Uterus (tissue), 4 donors: ENCODE results near the gene ZNF625. TPM values are rescaled to one million over a fixed set of nuclear protein-coding genes. Genes with fewer than 3 reads are reported as not detected.

Source experiments
- DNase-seq, 2 donors: peaks; one replicate each; pipeline ENCODE4 v3.0.0-alpha.2; 2019 to 2020
- H3K27ac ChIP-seq, 2 donors: fragments of 200-600 bp; sonication (generic); 1 replicate in 1 of 2; 2 replicates in 1 of 2; pipeline ENCODE4 v1.5.1; 2016 to 2018
- H3K27me3 ChIP-seq, 2 donors: fragments of 200-600 bp; sonication (generic); one replicate each; pipeline ENCODE4 v1.5.1; 2018 to 2019; ENCODE audit warnings: control low read depth in 1 of 2
- H3K36me3 ChIP-seq, 2 donors: fragments of 200-600 bp; sonication (generic); one replicate each; pipeline ENCODE4 v1.5.1; 2019; ENCODE audit warnings: control low read depth in 1 of 2
- H3K4me1 ChIP-seq, 2 donors: fragments of 200-600 bp; sonication (generic); one replicate each; pipeline ENCODE4 v1.5.1; 2018 to 2019; ENCODE audit warnings: control low read depth in 1 of 2
- H3K4me3 ChIP-seq, 2 donors: fragments of 200-600 bp; sonication (generic); 1 replicate in 1 of 2; 2 replicates in 1 of 2; pipeline ENCODE4 v1.5.1; 2018 to 2019; ENCODE audit warnings: mild to moderate bottlenecking in 1 of 2
- H3K9me3 ChIP-seq, 2 donors: fragments of 200-600 bp; sonication (generic); one replicate each; pipeline ENCODE4 v1.5.1; 2019; ENCODE audit warnings: control low read depth in 1 of 2
- CTCF ChIP-seq, 4 experiments: fragments of 200-600 bp in 2 of 4; fragments of 450-650 bp in 2 of 4; sonication (generic) in 2 of 4; IDR thresholded peaks; one replicate each; pipeline ENCODE4 v1.5.1; 2016 to 2019; ENCODE audit warnings: antibody characterized with exemption in 4 of 4, mild to moderate bottlenecking in 2 of 4, moderate library complexity in 1 of 4
- POLR2A ChIP-seq, 2 donors: fragments of 450-650 bp; IDR thresholded peaks; one replicate each; pipeline ENCODE4 v1.6.1; 2016; ENCODE audit warnings: antibody characterized with exemption in 2 of 2, mild to moderate bottlenecking in 1 of 2, moderate library complexity in 1 of 2
- intact Hi-C: fragments of 100-400 bp; cut with DNase I; formaldehyde crosslinking; loops from one replicate; pipeline ENCODE4 v1.15.1; 2023; ENCODE audit warnings: low total_unique reads
- total RNA-seq, 4 donors: library from RNA; depleted of rRNA in 3 of 4; stranded (reverse); fragments of >200 nt in 3 of 4; gene quantifications; one replicate each; pipeline versions ENCODE4 v1.1.0 to v1.2.4, GENCODE V29; 2014 to 2023
- donor health status: DM: yes; HTN: yes; CAD: no.

The ZNF625 gene
- total RNA-seq, 4 donors from 2014 or later = 4.4 to 34.8 (median 10.1) TPM

- no peak for TF ChIP-seq CTCF (IDR thresholded peaks at IDR 0.05)
- TF ChIP-seq POLR2A (IDR thresholded peaks at IDR 0.05) = peak; percentile 52 to 64
- Histone ChIP-seq H3K4me1 (no peaks in the 10 kb centered on the region), H3K27ac (peak overlapping the region; percentile 53 to 78), H3K9me3 (peaks cover 0 to 31% of the 10 kb centered on the region in 2 donors), H3K27me3 (no peaks in the 10 kb centered on the region), H3K36me3 (no peaks in the 10 kb centered on the region), H3K4me3 (peak overlapping the region; percentile 49 to 51)
- intact Hi-C loops = no loop called here
- peak; percentile 67 to 81 for DNase-seq
These were observed 38.5 kb upstream of the ZNF625 start for GRCh38 chr19:12194827-12195731.

GRCh38 chr19:12187625-12188024 lies 31.1 kb upstream of the ZNF625 start:
- no peak for DNase-seq
- Histone ChIP-seq H3K9me3 (peaks cover 0 to 63% of the 10 kb centered on the region in 2 donors), H3K27ac (no peak overlapping the region), H3K4me1 (no peaks in the 10 kb centered on the region), H3K36me3 (no peaks in the 10 kb centered on the region), H3K27me3 (no peaks in the 10 kb centered on the region), H3K4me3 (no peak overlapping the region)
- TF ChIP-seq CTCF (IDR thresholded peaks at IDR 0.05) = no peak
- TF ChIP-seq POLR2A (IDR thresholded peaks at IDR 0.05) = no peak
- intact Hi-C loops = no loop called here

GRCh38 chr19:12180377-12180776 lies 23.8 kb upstream of the ZNF625 start:
- no peak for DNase-seq
- intact Hi-C loops = no loop called here
- no peak overlapping the region for H3K27ac ChIP-seq
- no peak for TF ChIP-seq CTCF (IDR thresholded peaks at IDR 0.05)
- TF ChIP-seq POLR2A (IDR thresholded peaks at IDR 0.05) = no peak
- H3K9me3 ChIP-seq = peaks cover 0 to 5% of the 10 kb centered on the region in 2 donors
- H3K4me1 ChIP-seq = no peaks in the 10 kb centered on the region
- H3K4me3 ChIP-seq = no peak overlapping the region
- no peaks in the 10 kb centered on the region for H3K36me3 ChIP-seq
- no peaks in the 10 kb centered on the region for H3K27me3 ChIP-seq

GRCh38 chr19:12166626-12167025 lies 10.1 kb upstream of the ZNF625 start:
- H3K9me3 ChIP-seq = no peaks in the 10 kb centered on the region
- H3K27me3 ChIP-seq = no peaks in the 10 kb centered on the region
- H3K36me3 ChIP-seq = no peaks in the 10 kb centered on the region
- intact Hi-C loops = no loop called here
- no peak overlapping the region for H3K4me3 ChIP-seq
- H3K27ac ChIP-seq = peak overlapping the region in 1 of 2 donors; percentile 31
- peaks cover 2 to 3% of the 10 kb centered on the region in 2 donors for H3K4me1 ChIP-seq
- DNase-seq = no peak
- TF ChIP-seq CTCF (IDR thresholded peaks at IDR 0.05) (no peak), POLR2A (IDR thresholded peaks at IDR 0.05) (no peak)

- Histone ChIP-seq H3K4me1 (peaks cover 2 to 3% of the 10 kb centered on the region in 2 donors), H3K27ac (peak overlapping the region; percentile 89 to 93), H3K36me3 (no peaks in the 10 kb centered on the region), H3K9me3 (no peaks in the 10 kb centered on the region), H3K27me3 (no peaks in the 10 kb centered on the region), H3K4me3 (peak overlapping the region; percentile 77 to 90)
- intact Hi-C loops = no loop called here
- DNase-seq = no peak
- TF ChIP-seq POLR2A (IDR thresholded peaks at IDR 0.05) (no peak), CTCF (IDR thresholded peaks at IDR 0.05) (no peak)
These were observed 7.3 kb upstream of the ZNF625 start for GRCh38 chr19:12163826-12164225.
